AG09309 (cell line): ENCODE results near the gene BHLHA15.

Source experiments
- DNase-seq: peaks from one replicate; pipeline ENCODE4 v3.0.0-alpha.2; 2010; ENCODE audit warnings: low read depth
- H3K4me3 ChIP-seq: 2 replicates; pipeline ENCODE4 v1.5.1; 2011; ENCODE audit warnings: mild to moderate bottlenecking, low read depth, low read length, moderate library complexity; ENCODE audit not compliant: control insufficient read depth
- TF ChIP-seq, protein P1 (sequence below): IDR thresholded peaks from 2 replicates; pipeline ENCODE4 v1.5.1; 2011; ENCODE audit warnings: mild to moderate bottlenecking, low read depth, low read length, inconsistent platforms; ENCODE audit not compliant: insufficient read depth, control insufficient read depth; ENCODE audit errors: missing control alignments

The BHLHA15 gene

DNA sequence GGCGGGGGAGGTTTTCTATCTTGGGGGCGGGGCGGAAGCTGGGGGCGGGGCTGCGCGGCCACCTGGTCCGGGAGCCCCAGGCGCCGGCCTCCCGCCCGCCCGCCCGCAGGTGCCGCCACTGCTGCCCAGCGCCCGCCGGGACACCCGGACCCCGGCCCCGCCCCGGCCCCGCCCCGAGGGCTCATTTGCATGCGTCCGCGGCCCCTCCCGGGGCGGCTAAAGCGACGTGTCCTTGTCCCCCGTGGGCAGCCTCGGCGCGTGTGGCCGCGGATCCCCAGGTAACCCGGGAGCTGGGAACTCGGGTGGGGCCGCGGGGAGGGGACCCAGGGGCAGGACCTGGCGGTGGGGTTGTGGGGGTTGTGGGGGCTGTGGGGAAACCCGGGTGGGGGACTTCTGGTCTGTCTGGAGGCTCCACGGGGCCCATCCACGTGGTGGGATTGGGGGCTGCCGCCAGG is at the start of gene BHLHA15:
Gene BHLHA15, plus strand, starts transcription at position 219 of the 455 bp plus-strand sequence. CDS start 871 bp downstream, outside the sequence.
- DNase-seq, result no peak
- H3K4me3 ChIP-seq, result peak within 1 kb of the TSS; percentile 49
- TF ChIP-seq, protein P1, sequence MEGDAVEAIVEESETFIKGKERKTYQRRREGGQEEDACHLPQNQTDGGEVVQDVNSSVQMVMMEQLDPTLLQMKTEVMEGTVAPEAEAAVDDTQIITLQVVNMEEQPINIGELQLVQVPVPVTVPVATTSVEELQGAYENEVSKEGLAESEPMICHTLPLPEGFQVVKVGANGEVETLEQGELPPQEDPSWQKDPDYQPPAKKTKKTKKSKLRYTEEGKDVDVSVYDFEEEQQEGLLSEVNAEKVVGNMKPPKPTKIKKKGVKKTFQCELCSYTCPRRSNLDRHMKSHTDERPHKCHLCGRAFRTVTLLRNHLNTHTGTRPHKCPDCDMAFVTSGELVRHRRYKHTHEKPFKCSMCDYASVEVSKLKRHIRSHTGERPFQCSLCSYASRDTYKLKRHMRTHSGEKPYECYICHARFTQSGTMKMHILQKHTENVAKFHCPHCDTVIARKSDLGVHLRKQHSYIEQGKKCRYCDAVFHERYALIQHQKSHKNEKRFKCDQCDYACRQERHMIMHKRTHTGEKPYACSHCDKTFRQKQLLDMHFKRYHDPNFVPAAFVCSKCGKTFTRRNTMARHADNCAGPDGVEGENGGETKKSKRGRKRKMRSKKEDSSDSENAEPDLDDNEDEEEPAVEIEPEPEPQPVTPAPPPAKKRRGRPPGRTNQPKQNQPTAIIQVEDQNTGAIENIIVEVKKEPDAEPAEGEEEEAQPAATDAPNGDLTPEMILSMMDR, result no peak

DNA sequence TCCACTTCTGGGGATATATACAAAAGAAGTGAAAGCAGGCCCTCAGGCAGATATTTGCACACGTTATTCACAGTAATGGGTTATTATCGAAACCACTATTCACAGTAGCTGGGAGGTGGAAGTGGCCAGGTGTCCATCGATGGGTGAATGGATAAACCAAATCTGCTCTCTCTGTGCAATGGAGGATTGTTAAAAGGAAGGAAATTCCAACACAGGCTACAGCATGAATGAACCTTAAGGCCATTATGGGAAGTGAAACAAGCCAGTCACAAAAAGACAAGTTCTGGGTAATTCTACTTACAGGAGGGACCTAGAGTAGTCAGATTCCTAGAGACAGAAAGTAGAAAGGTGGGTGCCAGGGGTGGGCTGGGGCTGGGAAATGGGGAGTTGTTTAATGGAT is 48.5 kb upstream of the BHLHA15 start:
- TF ChIP-seq, protein P1, result no peak
- no peak overlapping the region for H3K4me3 ChIP-seq
- no peak for DNase-seq

DNA sequence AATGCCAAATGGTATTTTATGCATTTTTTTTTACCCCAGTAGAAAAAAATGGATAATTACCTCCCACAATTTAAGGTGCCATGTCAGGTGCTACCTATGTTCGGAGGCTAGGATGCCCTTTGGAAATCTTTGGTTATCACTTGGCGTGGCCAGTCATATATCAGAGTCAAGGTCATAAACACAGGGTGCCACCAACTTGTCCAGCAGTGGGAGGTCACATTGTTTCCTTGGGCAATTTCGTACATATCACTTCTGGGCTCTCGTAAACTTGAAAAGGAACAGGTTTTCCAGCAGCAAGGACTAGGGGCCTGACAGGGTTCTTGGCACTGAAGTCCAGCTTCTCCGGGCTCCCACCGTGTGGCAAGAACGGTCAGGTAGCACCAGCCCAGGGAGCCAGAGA is 48.0 kb upstream of the BHLHA15 start:
- TF ChIP-seq, protein P1, result no peak
- H3K4me3 ChIP-seq, result no peak overlapping the region
- DNase-seq, result no peak

DNA sequence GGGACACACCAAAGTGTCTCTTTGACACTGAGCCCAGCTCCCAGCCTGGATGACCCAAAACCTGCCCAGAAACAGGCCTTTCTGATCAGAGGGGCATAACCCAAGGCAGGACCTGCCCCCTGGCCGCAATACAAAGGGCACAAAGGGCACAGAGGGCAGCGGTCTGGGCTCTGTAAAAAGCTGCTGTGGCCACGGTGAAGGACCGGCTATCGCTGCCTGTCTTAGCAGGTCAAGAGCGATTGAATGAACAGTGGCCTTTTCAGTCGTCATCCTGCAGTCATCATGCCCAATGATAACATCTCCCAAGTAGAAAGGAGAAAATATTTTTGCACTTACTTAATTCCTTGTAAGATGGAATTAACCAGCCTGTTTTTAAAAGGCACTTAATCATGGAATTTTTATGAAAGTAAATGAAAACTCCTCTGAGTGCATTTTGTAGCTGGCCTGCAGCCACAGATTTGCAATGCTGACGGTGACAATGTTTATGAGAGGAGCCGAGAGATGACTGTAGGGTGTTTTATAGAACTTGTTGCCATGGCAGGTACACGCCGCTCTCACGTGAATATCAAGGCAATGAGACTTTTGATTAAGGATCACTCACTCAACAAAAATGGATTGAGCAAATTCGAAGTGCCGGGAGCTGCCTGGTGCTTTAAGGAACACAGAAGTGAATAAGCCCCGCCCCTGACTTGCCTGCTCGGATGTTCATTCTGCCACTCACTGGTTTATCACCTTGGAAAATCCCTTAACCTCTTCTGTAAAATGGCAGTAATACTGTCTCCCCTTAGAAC is 47.3 kb upstream of the BHLHA15 start:
- DNase-seq, result no peak
- H3K4me3 ChIP-seq, result no peak overlapping the region
- TF ChIP-seq, protein P1, result no peak

DNA sequence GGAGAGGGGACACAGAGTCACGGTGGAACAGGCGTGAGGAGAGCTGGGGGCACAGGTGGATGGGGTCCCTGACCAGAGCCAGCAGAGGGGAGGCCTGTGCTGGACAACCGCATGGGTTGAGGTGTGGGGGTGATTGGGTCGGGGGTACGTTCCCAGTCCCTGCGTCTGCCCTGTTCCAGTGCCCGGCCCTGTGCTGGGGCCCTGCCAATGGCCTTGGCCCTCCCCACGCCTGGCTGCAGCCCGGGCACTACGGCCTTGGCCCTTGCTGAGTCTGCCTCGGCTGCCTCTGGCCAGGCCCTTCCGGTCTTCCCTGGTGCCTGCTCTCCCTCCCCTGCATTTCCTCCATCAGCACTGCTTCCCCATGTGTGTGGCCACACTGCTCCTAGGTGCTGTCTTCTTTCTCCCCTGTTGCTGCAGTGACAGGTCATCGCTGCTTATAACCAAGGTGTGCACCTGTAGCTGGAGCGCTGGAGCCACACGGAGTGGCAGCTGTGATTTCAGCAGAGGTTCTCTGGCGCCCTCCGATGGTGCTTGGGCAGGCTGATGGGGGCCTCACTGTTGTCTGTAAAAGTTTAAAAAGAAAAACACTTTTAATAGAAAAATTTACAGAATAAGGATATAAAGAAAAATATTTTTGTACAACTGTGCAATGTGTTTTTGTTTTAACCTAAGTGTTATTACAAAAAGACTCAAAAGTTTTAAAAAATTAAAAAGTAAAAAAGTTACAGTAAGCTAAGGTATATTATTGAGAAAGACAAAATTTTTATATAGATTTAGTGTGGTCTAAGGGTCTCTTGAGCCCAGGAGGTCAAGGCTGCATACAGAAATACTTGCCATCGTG is 45.2 kb upstream of the BHLHA15 start:
- TF ChIP-seq, protein P1, result peak; percentile 70
- no peak for DNase-seq
- H3K4me3 ChIP-seq, result no peak overlapping the region

DNA sequence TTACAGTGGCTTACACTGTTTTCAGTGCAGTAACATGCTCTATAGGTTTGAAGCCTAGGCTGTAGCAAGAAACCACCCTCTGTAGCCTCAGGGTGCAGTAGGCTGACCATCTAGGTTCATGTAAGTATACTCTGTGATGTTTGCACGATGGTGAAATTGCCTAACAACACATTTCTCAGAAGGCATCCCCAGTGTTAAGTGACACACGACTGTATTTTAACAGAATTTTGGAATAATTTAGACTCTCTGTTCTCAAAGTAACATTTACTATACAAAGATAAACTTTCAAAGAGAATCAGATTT is 44.6 kb upstream of the BHLHA15 start:
- TF ChIP-seq, protein P1, result no peak
- H3K4me3 ChIP-seq, result no peak overlapping the region
- DNase-seq, result no peak
